ENCODE measurements around the gene MFSD12.
"Not testable (repeated sequence)": the region's sequence is repeated elsewhere in the genome, so short reads cannot be mapped to it uniquely, and the experiment has no call there.

MFSD12 gene

GRCh38 chr19:3585301-3586126 is 28.1 kb upstream of the MFSD12 start, which contains the start of gene GIPC3:
GIPC3 (plus strand) TSS chr19:3585478; CDS start chr19:3585598, 120 bp downstream.
- FAIRE-seq (no peak), DNase-seq (ENCODE audit: insufficient read length, low spot score) (no peak)

GRCh38 chr19:3584036-3584802 is 26.8 kb upstream of the MFSD12 start:
- not testable (repeated sequence) for DNase-seq (ENCODE audit: insufficient read length, low spot score); FAIRE-seq

GRCh38 chr19:3581792-3582191 is 24.4 kb upstream of the MFSD12 start:
- not testable (repeated sequence) for DNase-seq (ENCODE audit: insufficient read length, low spot score); FAIRE-seq

- FAIRE-seq: no peak
- DNase-seq (ENCODE audit: insufficient read length, low spot score): no peak
These were observed 23.0 kb upstream of the MFSD12 start for GRCh38 chr19:3580156-3580934.

- DNase-seq (ENCODE audit: insufficient read length, low spot score) (no peak), FAIRE-seq (no peak)
These were observed 21.0 kb upstream of the MFSD12 start for GRCh38 chr19:3578390-3578789.

GRCh38 chr19:3577723-3578344 is 20.4 kb upstream of the MFSD12 start:
- no peak for FAIRE-seq

GRCh38 chr19:3576696-3577443 is 19.5 kb upstream of the MFSD12 start:
- no peak for DNase-seq (ENCODE audit: insufficient read length, low spot score)
- FAIRE-seq: no peak

More at GRCh38 chr19:3577723-3578344, 20.4 kb upstream of the MFSD12 start:
- no peak for DNase-seq (ENCODE audit: insufficient read length, low spot score)

- DNase-seq (ENCODE audit: insufficient read length, low spot score) (no peak), FAIRE-seq (no peak)
These were observed 18.7 kb upstream of the MFSD12 start for GRCh38 chr19:3575949-3576673.

- FAIRE-seq (no peak), DNase-seq (ENCODE audit: insufficient read length, low spot score) (no peak)
These were observed 17.9 kb upstream of the MFSD12 start for GRCh38 chr19:3575260-3575741.

- FAIRE-seq (peak; percentile 93), DNase-seq (ENCODE audit: insufficient read length, low spot score) (peak; percentile 94)
These were observed 16.7 kb upstream of the MFSD12 start for GRCh38 chr19:3573858-3574637.

GRCh38 chr19:3573162-3573857 is 15.9 kb upstream of the MFSD12 start:
- FAIRE-seq: no peak
- DNase-seq (ENCODE audit: insufficient read length, low spot score): no peak

GRCh38 chr19:3572855-3573161 is 15.4 kb upstream of the MFSD12 start, which contains the start of gene HMG20B:
HMG20B (plus strand) TSS chr19:3572944; CDS start chr19:3573310, 366 bp downstream.
- DNase-seq (ENCODE audit: insufficient read length, low spot score) (no peak), FAIRE-seq (no peak)

GRCh38 chr19:3572132-3572854 is 14.9 kb upstream of the MFSD12 start:
- DNase-seq (ENCODE audit: insufficient read length, low spot score) (peak; percentile 98), FAIRE-seq (peak; percentile 97)

- FAIRE-seq (no peak), DNase-seq (ENCODE audit: insufficient read length, low spot score) (no peak)
These were observed 13.2 kb upstream of the MFSD12 start for GRCh38 chr19:3570606-3571011.

GRCh38 chr19:3570042-3570441 is 12.7 kb upstream of the MFSD12 start:
- not testable (repeated sequence) for DNase-seq (ENCODE audit: insufficient read length, low spot score); FAIRE-seq

- FAIRE-seq: no peak
- DNase-seq (ENCODE audit: insufficient read length, low spot score): no peak
These were observed 7.8 kb upstream of the MFSD12 start for GRCh38 chr19:3565139-3565538.
